Fibroblast of lung (primary cell): Measurements from ENCODE around the gene KTN1. TPM values are rescaled to one million over a fixed set of nuclear protein-coding genes. Genes with fewer than 3 reads are reported as not detected.

Experiments
- DNase-seq, 2 donors: peaks; one replicate each; pipeline versions ENCODE4 v3.0.0 to v3.0.0-alpha.2; 2010; ENCODE audit warnings: low read depth in 2 of 2
- H2AFZ ChIP-seq: 2 replicates; pipeline ENCODE4 v1.5.1; 2012; ENCODE audit warnings: low read length, control low read depth, inconsistent platforms
- H3K27ac ChIP-seq: 2 replicates; pipeline ENCODE4 v1.5.1; 2011; ENCODE audit warnings: low read length, control low read depth; ENCODE audit not compliant: insufficient read depth
- H3K27me3 ChIP-seq: 2 replicates; pipeline ENCODE4 v1.5.1; 2011; ENCODE audit warnings: mild to moderate bottlenecking, low read length; ENCODE audit not compliant: control insufficient read depth, insufficient read depth
- H3K36me3 ChIP-seq: 2 replicates; pipeline ENCODE4 v1.5.1; 2011; ENCODE audit warnings: low read length; ENCODE audit not compliant: control insufficient read depth, insufficient read depth
- H3K4me1 ChIP-seq: 2 replicates; pipeline ENCODE4 v1.5.1; 2011; ENCODE audit warnings: low read length; ENCODE audit not compliant: control insufficient read depth, insufficient read depth; ENCODE audit errors: extremely low read depth
- H3K4me2 ChIP-seq: 2 replicates; pipeline ENCODE4 v1.5.1; 2011; ENCODE audit warnings: low read length, control low read depth; ENCODE audit not compliant: insufficient read depth; ENCODE audit errors: extremely low read depth
- H3K4me3 ChIP-seq, 4 experiments: fragments of 200-600 bp in 1 of 4; sonication (generic) in 1 of 4; replicated peaks in 1 of 4; 2 replicates each; pipeline ENCODE4 v1.5.1; 2011 to 2016; ENCODE audit warnings: low read length in 4 of 4, low read depth in 3 of 4, mild to moderate bottlenecking in 3 of 4, control low read depth in 2 of 4, inconsistent platforms in 1 of 4, mixed read lengths in 1 of 4; ENCODE audit not compliant: insufficient read depth in 1 of 4; ENCODE audit errors: control extremely low read depth in 1 of 4
- H3K79me2 ChIP-seq: 2 replicates; pipeline ENCODE4 v1.5.1; 2012; ENCODE audit warnings: mild to moderate bottlenecking, low read length, inconsistent platforms; ENCODE audit not compliant: control insufficient read depth, insufficient read depth
- H3K9ac ChIP-seq: 2 replicates; pipeline ENCODE4 v1.5.1; 2011; ENCODE audit warnings: mild to moderate bottlenecking, low read length, control low read depth; ENCODE audit not compliant: insufficient read depth
- H3K9me3 ChIP-seq: 2 replicates; pipeline ENCODE4 v1.5.1; 2012; ENCODE audit warnings: low read depth, low read length; ENCODE audit not compliant: control insufficient read depth, insufficient read depth
- H4K20me1 ChIP-seq: 2 replicates; pipeline ENCODE4 v1.5.1; 2011; ENCODE audit warnings: low read length; ENCODE audit not compliant: control insufficient read depth, insufficient read depth; ENCODE audit errors: extremely low read depth
- CTCF ChIP-seq, 2 donors: IDR thresholded peaks in 1 of 2; conservative IDR thresholded peaks in 1 of 2; 1 replicate in 1 of 2; 2 replicates in 1 of 2; pipeline ENCODE4 v1.5.1; 2011 to 2012; ENCODE audit warnings: low read length in 2 of 2, control low read depth in 1 of 2, inconsistent platforms in 1 of 2, low read depth in 1 of 2, mild to moderate bottlenecking in 1 of 2
- EZH2 ChIP-seq: IDR thresholded peaks from 2 replicates; pipeline ENCODE4 v1.5.1; 2012; ENCODE audit warnings: low read length, control low read depth, mild to moderate bottlenecking; ENCODE audit errors: missing control alignments
- polyA plus RNA-seq, 2 donors: library from polyadenylated mRNA; depleted of rRNA in 1 of 2; stranded (reverse) in 1 of 2; unstranded in 1 of 2; fragments of >200 nt; gene quantifications; 2 replicates each; pipeline ENCODE4 v1.2.1, GENCODE V29; 2011 to 2012; ENCODE audit warnings: missing spikeins in 1 of 2
- total RNA-seq: library from RNA; depleted of rRNA; stranded (reverse); fragments of >200 nt; gene quantifications from 2 replicates; pipeline ENCODE4 v1.2.1, GENCODE V29; 2014

KTN1 gene
- total and polyA plus RNA-seq, 2 donors (not counting 1 experiment from before 2014, with no cell fraction given): 126 to 164 TPM

GRCh38 chr14:55724736-55725135, 144.7 kb downstream of the KTN1 start:
- Histone ChIP-seq H3K4me2 (no peak overlapping the region), H3K4me1 (no peaks in the 10 kb centered on the region), H4K20me1 (no peaks in the 10 kb centered on the region), H2AFZ (no peak overlapping the region), H3K27me3 (no peaks in the 10 kb centered on the region), H3K27ac (no peak overlapping the region), H3K4me3 (no peak overlapping the region), H3K9ac (no peak overlapping the region), H3K9me3 (no peaks in the 10 kb centered on the region), H3K36me3 (no peaks in the 10 kb centered on the region), H3K79me2 (no peaks in the 10 kb centered on the region)
- TF ChIP-seq EZH2 (no peak), CTCF (conservative IDR thresholded peaks at IDR 0.05 in 1 of 2, IDR thresholded peaks at IDR 0.05 in 1 of 2; ENCODE audit: low read depth in 1 of 2, low read length in 2 of 2) (no peak)
- no peak for DNase-seq

- DNase-seq: no peak
- TF ChIP-seq EZH2 (no peak), CTCF (conservative IDR thresholded peaks at IDR 0.05 in 1 of 2, IDR thresholded peaks at IDR 0.05 in 1 of 2; ENCODE audit: low read depth in 1 of 2, low read length in 2 of 2) (no peak)
- Histone ChIP-seq H4K20me1 (no peaks in the 10 kb centered on the region), H3K4me1 (no peaks in the 10 kb centered on the region), H3K4me3 (no peak overlapping the region), H3K27me3 (no peaks in the 10 kb centered on the region), H3K79me2 (no peaks in the 10 kb centered on the region), H2AFZ (no peak overlapping the region), H3K4me2 (no peak overlapping the region), H3K27ac (no peak overlapping the region), H3K9ac (no peak overlapping the region), H3K36me3 (no peaks in the 10 kb centered on the region), H3K9me3 (no peaks in the 10 kb centered on the region)
Observed at GRCh38 chr14:55730592-55731310, 150.7 kb downstream of the KTN1 start.

GRCh38 chr14:55731311-55731872, 151.4 kb downstream of the KTN1 start:
- H3K9ac ChIP-seq: no peak overlapping the region
- no peaks in the 10 kb centered on the region for H3K4me1 ChIP-seq
- H2AFZ ChIP-seq: no peak overlapping the region
- H3K9me3 ChIP-seq: no peaks in the 10 kb centered on the region
- H3K4me3 ChIP-seq: no peak overlapping the region
- H3K27me3 ChIP-seq: no peaks in the 10 kb centered on the region
- H3K4me2 ChIP-seq: no peak overlapping the region
- no peaks in the 10 kb centered on the region for H4K20me1 ChIP-seq
- H3K27ac ChIP-seq: no peak overlapping the region
- no peaks in the 10 kb centered on the region for H3K79me2 ChIP-seq
- H3K36me3 ChIP-seq: no peaks in the 10 kb centered on the region
- TF ChIP-seq CTCF (conservative IDR thresholded peaks at IDR 0.05 in 1 of 2, IDR thresholded peaks at IDR 0.05 in 1 of 2; ENCODE audit: low read depth in 1 of 2, low read length in 2 of 2) (no peak), EZH2 (no peak)
- DNase-seq: no peak
